Fibroblast of the aortic adventitia (primary cell): Measurements from ENCODE around the gene F10. TPM values are rescaled to one million over a fixed set of nuclear protein-coding genes. Genes with fewer than 3 reads are reported as not detected.

Source experiments
- DNase-seq: peaks from one replicate; pipeline ENCODE4 v3.0.0-alpha.2; 2010; ENCODE audit warnings: low read depth
- H3K4me3 ChIP-seq: 2 replicates; pipeline ENCODE4 v1.5.1; 2011; ENCODE audit warnings: low read depth, mild to moderate bottlenecking, control low read depth, low read length, moderate library complexity
- CTCF ChIP-seq: IDR thresholded peaks from 2 replicates; pipeline ENCODE4 v1.5.1; 2011; ENCODE audit warnings: mild to moderate bottlenecking, low read length, control low read depth, inconsistent platforms; ENCODE audit not compliant: insufficient read depth
- total RNA-seq: library from RNA; depleted of rRNA; stranded (reverse); fragments of >200 nt; gene quantifications from 2 replicates; pipeline ENCODE4 v1.2.3, GENCODE V29; 2012; ENCODE audit warnings: low replicate concordance

The F10 gene
- total RNA-seq, 1 donor: 12.6 TPM

- TF ChIP-seq CTCF: no peak
- H3K4me3 ChIP-seq: no peak overlapping the region
- no peak for DNase-seq
These were observed 40.4 kb downstream of the F10 start for GRCh38 chr13:113162783-113163685.

GRCh38 chr13:113164492-113164891 is 41.9 kb downstream of the F10 start:
- H3K4me3 ChIP-seq: no peak overlapping the region
- no peak for DNase-seq
- TF ChIP-seq CTCF: no peak

GRCh38 chr13:113166266-113166665 is 43.7 kb downstream of the F10 start:
- TF ChIP-seq CTCF: no peak
- no peak overlapping the region for H3K4me3 ChIP-seq
- DNase-seq: no peak

GRCh38 chr13:113166681-113167080 is 44.1 kb downstream of the F10 start:
- H3K4me3 ChIP-seq: no peak overlapping the region
- no peak for DNase-seq
- no peak for TF ChIP-seq CTCF

- DNase-seq: no peak
- no peak for TF ChIP-seq CTCF
- H3K4me3 ChIP-seq: no peak overlapping the region
These were observed 44.6 kb downstream of the F10 start for GRCh38 chr13:113167155-113167554.

DNA sequence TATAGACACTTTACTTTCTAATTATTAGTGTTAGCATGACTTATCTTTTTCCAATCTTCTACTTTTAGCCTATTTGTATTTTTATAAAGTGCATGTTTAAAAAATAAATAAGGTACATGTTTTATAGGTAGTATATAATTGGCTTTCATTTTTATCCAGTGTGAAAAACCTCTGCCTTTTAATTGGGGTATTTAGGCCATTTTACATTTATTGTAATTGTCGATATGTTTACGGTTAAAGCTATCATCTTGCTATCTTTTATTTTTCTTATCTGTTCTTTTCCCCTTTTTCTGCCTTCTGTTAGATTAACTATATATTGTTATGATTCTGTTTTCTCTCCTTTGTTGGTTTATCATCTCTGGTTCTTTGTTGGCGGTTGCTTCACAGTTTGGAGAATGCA is 45.0 kb downstream of the F10 start:
- TF ChIP-seq CTCF: no peak
- no peak for DNase-seq
- H3K4me3 ChIP-seq: no peak overlapping the region
